GM21390 (cell line): ENCODE results near the gene KRT35.

ENCODE experiments used
- ATAC-seq: cut with Tn5 transposase; IDR thresholded peaks from one replicate; pipeline ENCODE4 v1.9.1; 2021; ENCODE audit not compliant: unreplicated experiment

KRT35 gene

DNA sequence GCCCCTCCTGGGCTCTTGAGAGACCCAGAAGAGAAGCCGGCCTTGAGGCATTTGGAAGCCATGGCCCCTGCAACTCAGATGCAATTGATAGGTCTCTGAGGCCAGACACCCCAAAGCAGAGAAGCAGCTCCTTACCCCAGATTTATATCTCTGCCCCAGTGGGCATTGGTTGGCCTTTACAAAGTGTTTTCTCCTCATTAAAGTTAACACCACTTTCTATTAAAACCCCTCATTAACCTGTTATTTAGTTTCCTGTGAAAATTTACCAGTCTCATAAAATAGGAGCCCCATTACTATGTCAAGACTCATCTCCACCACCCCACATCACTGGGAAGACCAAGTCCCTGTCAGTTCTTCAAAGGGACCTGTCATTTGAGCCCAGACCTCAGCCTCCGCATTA is at the start of gene KRT35:
Gene KRT35 (minus strand): TSS at position 116 of the 400 bp plus-strand sequence. CDS start 54 bp downstream, at position 62.
- ATAC-seq: no peak

- ATAC-seq: no peak
These were observed 49.4 kb upstream of the KRT35 start for GRCh38 chr17:41530062-41531048.

- no peak for ATAC-seq
These were observed 48.6 kb upstream of the KRT35 start for GRCh38 chr17:41529491-41529915.

GRCh38 chr17:41528959-41529353 is 48.0 kb upstream of the KRT35 start:
- no peak for ATAC-seq

DNA sequence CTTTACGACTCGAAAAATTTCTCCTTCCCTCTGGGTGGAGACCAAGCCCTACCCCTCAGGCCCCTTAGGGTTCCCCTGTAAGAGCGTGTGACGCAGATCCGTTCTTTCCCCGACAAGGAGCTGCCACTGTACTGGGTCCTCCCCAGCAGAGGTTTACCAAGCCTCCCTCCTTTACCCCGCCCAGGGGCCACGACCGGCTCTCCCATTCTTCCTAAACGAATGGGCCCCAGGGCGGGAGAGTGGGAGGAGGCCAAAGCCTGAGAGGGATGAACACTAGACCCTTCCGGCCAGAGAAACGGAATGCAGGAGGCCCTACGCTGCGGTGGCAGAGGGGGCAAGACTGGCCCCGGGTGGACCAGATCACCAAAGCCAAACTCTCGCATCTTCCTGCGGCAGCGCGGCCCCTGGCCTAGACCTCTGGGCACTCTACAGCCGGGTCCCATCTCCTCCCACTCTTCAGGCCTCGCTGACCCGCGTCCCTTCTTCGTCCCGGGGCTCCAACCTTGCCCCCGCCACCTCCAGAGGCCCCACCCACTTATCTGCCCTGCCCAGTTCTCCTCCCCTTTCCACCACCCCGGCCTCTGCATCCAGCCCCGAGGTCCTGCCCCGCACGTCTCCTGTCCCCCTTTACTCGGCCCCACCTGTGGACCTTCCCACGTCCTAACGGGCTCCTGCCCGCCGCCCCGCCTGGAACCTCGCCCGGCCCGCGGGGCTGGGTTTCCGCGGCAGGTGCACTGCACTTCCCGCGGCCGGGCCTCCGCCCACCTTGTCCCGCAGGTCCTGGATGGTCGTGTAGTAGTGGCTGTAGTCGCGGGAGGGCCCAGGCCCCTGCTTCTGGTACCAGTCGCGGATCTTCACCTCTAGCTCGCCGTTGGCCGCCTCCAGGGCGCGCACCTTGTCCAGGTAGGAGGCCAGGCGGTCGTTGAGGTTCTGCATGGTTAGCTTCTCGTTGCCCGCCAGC is 46.4 kb upstream of the KRT35 start:
- no peak for ATAC-seq

DNA sequence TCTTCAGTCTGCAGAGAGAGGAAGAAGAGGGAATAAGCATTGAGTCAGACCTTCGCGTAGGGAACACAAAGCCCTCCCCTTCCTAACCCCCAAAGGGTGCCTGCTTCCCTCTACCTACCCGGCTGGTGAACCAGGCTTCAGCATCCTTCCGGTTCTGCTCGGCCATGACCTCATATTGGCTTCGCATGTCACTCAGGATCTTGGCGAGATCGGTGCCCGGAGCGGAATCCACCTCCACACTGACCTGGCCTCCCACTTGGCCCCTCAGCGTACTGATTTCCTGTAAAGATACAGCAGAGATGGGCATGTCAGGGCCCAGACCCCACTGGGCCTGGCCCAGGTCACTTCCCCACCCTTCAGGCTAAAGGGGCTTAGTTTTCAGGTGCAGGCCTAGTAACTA is 43.3 kb upstream of the KRT35 start:
- ATAC-seq: no peak

DNA sequence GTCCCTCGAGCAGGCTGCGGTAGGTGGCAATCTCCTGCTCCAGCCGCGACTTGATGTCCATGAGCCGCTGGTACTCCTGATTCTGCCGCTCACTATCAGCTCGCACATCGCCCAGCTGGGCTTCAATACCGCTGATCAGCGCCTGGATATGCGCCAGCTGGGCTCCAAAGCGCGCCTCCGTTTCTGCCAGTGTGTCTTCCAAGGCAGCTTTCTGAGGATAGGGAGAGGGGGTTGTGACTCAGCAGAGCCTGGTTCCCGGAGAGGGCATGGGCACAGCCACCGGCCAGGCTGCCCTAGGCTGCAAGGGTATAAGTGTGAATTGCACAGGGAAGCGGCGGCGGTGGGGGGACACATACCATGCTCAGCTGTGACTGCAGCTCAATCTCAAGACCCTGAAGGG is 42.8 kb upstream of the KRT35 start:
- ATAC-seq: no peak

DNA sequence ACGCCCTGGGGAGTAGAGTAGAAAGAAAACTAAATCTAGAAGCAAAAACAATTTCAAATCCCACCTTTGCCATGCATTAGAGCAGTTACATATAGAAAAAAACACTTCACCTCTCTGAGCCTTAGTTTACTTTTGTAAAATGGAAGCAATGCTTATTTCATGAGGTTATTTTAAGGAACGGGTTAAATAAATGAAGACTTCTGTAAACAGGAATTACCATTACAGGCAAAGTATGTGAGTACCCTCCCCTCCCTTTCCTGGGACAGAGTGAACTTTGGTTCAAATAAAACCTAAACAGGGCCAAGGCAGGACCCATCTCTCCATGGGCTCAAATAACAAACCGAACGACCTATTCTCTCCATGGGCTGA is 42.3 kb upstream of the KRT35 start:
- ATAC-seq: no peak

DNA sequence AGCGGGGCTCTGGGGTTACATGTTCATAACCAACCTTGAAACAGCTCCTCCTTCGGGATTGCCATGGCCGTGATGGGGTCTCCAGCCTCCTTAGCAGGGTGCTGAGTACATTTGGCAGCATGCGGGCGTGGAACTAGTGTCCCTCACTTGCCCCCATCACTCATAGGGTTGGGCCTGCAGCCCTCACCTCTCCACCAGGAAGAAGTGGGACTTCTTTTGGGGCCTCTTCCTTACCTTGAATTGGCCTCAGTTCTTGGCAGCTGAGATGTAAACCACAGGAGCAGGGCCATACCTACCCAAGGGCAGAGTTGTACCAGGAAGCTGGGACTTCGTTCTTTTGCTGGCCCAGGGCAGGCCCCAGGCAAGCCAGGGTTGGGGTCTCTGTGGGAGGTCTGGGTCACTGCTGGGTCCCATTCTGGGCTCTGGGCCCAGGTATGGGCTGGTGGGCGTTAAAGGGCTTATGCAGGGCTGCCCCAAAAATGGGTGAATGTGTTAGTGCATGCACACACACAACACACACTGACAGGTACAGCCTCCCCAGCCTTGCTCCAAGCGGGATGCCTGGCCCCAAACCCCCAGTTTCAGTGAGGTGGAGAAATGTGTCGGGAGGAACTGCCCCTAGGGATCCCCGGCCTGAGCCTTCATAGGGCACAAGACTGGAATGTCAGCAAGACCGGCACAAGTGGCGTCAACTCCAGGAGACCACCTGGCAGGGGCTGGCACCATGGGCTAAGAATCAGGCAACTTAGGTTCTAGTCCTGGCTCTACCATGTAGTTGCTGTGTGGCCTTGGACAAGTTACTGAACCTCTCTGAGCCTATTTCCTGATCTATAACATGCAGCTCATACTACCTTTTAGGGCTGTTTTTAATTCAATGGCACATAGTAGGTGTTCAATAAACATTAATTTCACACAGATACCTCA is 41.6 kb upstream of the KRT35 start:
- ATAC-seq: no peak

- no peak for ATAC-seq
These were observed 40.8 kb upstream of the KRT35 start for GRCh38 chr17:41521574-41522261.

GRCh38 chr17:41520821-41521521 is 40.0 kb upstream of the KRT35 start:
- ATAC-seq: no peak

GRCh38 chr17:41519501-41520224 is 38.7 kb upstream of the KRT35 start:
- no peak for ATAC-seq

GRCh38 chr17:41518789-41519449 is 38.0 kb upstream of the KRT35 start, which contains the start of gene KRT15:
Gene KRT15, minus strand, starts transcription at chr17:41518890. Its CDS starts 63 bp downstream, at chr17:41518827.
- ATAC-seq: no peak

- no peak for ATAC-seq
These were observed 37.1 kb upstream of the KRT35 start for GRCh38 chr17:41518031-41518430.

DNA sequence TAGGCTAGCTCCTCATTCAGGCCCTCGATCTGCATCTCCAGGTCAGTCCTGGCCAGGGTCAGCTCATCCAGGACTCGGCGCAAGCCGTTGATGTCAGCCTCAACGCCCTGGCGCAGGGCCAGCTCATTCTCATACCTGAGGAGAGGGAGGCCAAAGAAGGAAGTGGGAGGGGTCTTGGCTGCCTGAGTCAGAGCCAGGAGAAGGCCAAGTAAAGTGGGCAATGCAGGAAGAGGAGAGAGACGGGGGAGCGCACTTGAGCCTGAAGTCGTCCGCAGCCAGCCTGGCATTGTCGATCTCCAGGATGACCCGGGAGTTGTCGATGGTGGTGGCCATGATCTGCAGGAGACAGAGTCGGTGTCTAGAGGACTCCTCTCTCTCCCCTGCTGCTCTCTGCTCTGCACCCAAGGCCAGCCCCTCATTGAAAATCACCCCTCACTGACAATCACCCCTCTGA is 35.9 kb upstream of the KRT35 start:
- no peak for ATAC-seq

GRCh38 chr17:41516147-41516829 is 35.3 kb upstream of the KRT35 start:
- ATAC-seq: no peak

GRCh38 chr17:41513168-41513547 is 32.2 kb upstream of the KRT35 start:
- ATAC-seq: no peak
